ENCODE data around the gene AK4. TPM values are rescaled to one million over a fixed set of nuclear protein-coding genes. Genes with fewer than 3 reads are reported as not detected.

The AK4 gene
- total and polyA plus RNA-seq, 2 of the 8 experiments (the other 6 are each of a cell fraction or from before 2014, with no cell fraction given) = 64.5 to 175 TPM

- Histone ChIP-seq H3K27me3 (replicated peaks in 1 of 4; ENCODE audit: control insufficient read depth in 3 of 4, extremely low read depth in 1 of 4, insufficient read depth in 3 of 4, low read length in 3 of 4) (no peaks in the 10 kb centered on the region), H3K23ac (ENCODE audit: insufficient read length) (no peak overlapping the region), H2BK20ac (ENCODE audit: low read length) (no peak overlapping the region), H3K4me3 (ENCODE audit: extremely low read depth in 1 of 4, insufficient read depth in 2 of 4, low read depth in 3 of 4, low read length in 4 of 4) (no peak overlapping the region), H3K9me3 (ENCODE audit: insufficient read depth in 2 of 2, low read depth in 1 of 2, low read length in 1 of 2) (no peaks in the 10 kb centered on the region), H2BK12ac (ENCODE audit: low read depth, low read length) (no peak overlapping the region), H3K14ac (ENCODE audit: insufficient read length) (no peak overlapping the region), H3K4me1 (replicated peaks in 1 of 4; ENCODE audit: control insufficient read depth in 3 of 4, insufficient read depth in 4 of 4, low read length in 3 of 4) (no peaks in the 10 kb centered on the region), H4K91ac (replicated peaks; ENCODE audit: insufficient read length, low read length) (no peak overlapping the region), H2AFZ (ENCODE audit: low read length) (no peak overlapping the region), H3K27ac (ENCODE audit: low read depth, low read length) (no peak overlapping the region), H3K79me1 (ENCODE audit: low read depth, low read length) (peaks cover 2% of the 10 kb centered on the region; the same call in 1 of the 2 replicates), H3K56ac (replicated peaks; ENCODE audit: insufficient read length, low read depth, low read length) (no peak overlapping the region), H2BK120ac (replicated peaks; ENCODE audit: low read depth, low read length) (no peak overlapping the region), H3K18ac (ENCODE audit: extremely low read depth, low read length) (no peak overlapping the region), H2BK5ac (ENCODE audit: low read depth, low read length) (no peak overlapping the region), H3K4me2 (ENCODE audit: insufficient read depth in 1 of 2, low read depth in 2 of 2, low read length in 2 of 2) (no peak overlapping the region), H4K8ac (ENCODE audit: extremely low read depth, insufficient read depth, low read length) (no peak overlapping the region), H3K79me2 (ENCODE audit: control insufficient read depth in 1 of 2, insufficient read depth in 2 of 2, low read length in 2 of 2) (peaks cover 3 to 9% of the 10 kb centered on the region in 2 experiments; a peak in 2 of 4 replicates), H2AK5ac (ENCODE audit: low read depth, low read length) (no peak overlapping the region), H2BK15ac (ENCODE audit: low read length) (no peak overlapping the region), H4K20me1 (replicated peaks in 1 of 2; ENCODE audit: control insufficient read depth in 1 of 2, insufficient read depth in 2 of 2, low read length in 2 of 2) (peaks cover 0 to 1% of the 10 kb centered on the region in 2 experiments), H4K5ac (ENCODE audit: insufficient read length, low read depth, low read length) (no peak overlapping the region), H3K36me3 (ENCODE audit: control insufficient read depth in 2 of 4, insufficient read depth in 4 of 4, low read length in 3 of 4) (0 out of 8 replicates have a peak, but pooled peaks cover 0 to 7% (median 1%) of the 10 kb centered on the region in 4 experiments), H3K23me2 (ENCODE audit: low read depth, low read length) (no peaks in the 10 kb centered on the region), H3K9ac (replicated peaks in 1 of 4; ENCODE audit: extremely low read depth in 1 of 4, low read depth in 3 of 4, low read length in 3 of 4) (no peak overlapping the region), H3K4ac (replicated peaks; ENCODE audit: insufficient read length, low read depth, low read length) (no peak overlapping the region)
- POLR2A ChIA-PET (ENCODE audit: partially characterized antibody) = no interaction called here
- DNase-seq (ENCODE audit: low read depth in 1 of 2, low spot score in 2 of 2) (no peak), FAIRE-seq (no peak)
- CTCF ChIA-PET (ENCODE audit: partially characterized antibody) = interaction anchor here (8.6 kb wide), 1 partner anchor 12 kb away, joined by 52 read pairs; no protein-coding TSS in a partner anchor
- 89% methylated on average over 5 of the region's 5 CpGs; no CpG with 5 or more reads in 1 of the 2 experiments for WGBS, 2 experiments (ENCODE audit: extremely low coverage in 1 of 2, insufficient coverage in 1 of 2, insufficient read length in 1 of 2, insufficient replicate concordance in 2 of 2, low coverage in 1 of 2, low lambda C conversion rate in 2 of 2, missing lambda C conversion rate in 1 of 2)
- TF ChIP-seq NANOG (IDR thresholded peaks at IDR 0.05; ENCODE audit: insufficient read depth, low read depth, low read length, poor library complexity, severe bottlenecking) (no peak), CBX5 (IDR thresholded peaks at IDR 0.05; ENCODE audit: low read depth, low read length) (no peak)
Observed at GRCh38 chr1:65196926-65197325, 48.9 kb downstream of the AK4 start.

All from H1 (cell line).